ENCODE data around the gene SEMA4D. TPM values are rescaled to one million over a fixed set of nuclear protein-coding genes. Genes with fewer than 3 reads are reported as not detected.

The SEMA4D gene
- total and polyA plus RNA-seq, 12 donors = 2.3 to 51.0 (median 20.2) TPM

DNA sequence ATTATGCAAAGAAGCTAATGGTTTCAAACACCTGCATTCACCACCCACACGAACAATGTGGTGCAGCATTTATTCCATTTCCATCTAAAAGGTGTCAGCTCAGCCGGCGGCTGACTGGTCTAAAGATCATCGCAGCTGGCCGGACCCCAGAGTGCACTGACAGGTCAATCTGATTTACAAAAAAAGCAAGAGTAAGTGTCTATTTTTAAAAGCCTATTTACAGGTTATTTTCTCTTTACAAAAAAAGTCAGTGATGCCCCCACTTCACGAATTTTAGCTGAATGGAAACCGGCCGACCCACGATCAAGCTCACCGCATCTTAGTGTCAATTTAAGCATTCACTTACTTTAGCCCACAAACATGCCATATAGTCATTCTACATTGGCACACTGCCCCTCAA lies 58.3 kb downstream of the SEMA4D start:
- DNase-seq (no peak), ATAC-seq (no peak)
- TF ChIP-seq CTCF (IDR thresholded peaks at IDR 0.05) = no peak
- 93 to 95% methylated on average over 10 of the region's 10 CpGs for WGBS, 2 donors
- Histone ChIP-seq H3K9me3 (no peaks in the 10 kb centered on the region), H3K27ac (peak overlapping the region in 1 of 10 donors; percentile 52), H3K4me3 (no peak overlapping the region), H3K4me1 (peaks cover 0 to 85% (median 11%) of the 10 kb centered on the region in 9 donors), H3K36me3 (no peaks in the 10 kb centered on the region), H3K27me3 (no peaks in the 10 kb centered on the region)
- intact Hi-C loops (cut with DNase I) = no loop called here

DNA sequence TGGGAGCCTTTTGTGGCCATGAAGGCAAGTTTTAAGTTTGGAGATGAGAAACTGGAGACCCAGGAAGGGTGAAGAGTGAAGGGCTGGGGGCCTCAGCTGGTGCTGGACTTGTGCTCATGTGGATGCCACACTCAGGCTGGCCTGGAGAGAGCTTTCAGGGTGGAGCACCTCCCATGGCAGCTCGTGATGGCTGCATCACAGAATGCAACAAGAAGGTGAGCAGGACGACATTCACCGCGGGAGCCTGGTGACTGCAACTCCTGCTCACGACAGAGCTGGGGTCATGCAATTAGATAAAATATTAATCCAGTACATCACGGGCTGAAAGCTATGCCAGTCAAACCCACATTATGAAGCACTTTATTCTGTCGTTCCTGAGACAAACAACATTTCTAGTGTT lies 59.7 kb downstream of the SEMA4D start:
- peaks cover 0 to 71% (median 2%) of the 10 kb centered on the region in 9 donors for H3K4me1 ChIP-seq
- H3K36me3 ChIP-seq = no peaks in the 10 kb centered on the region
- no peak overlapping the region for H3K27ac ChIP-seq
- no peaks in the 10 kb centered on the region for H3K9me3 ChIP-seq
- 90 to 91% methylated on average over 7 of the region's 7 CpGs for WGBS, 2 donors
- intact Hi-C loops (cut with DNase I) = no loop called here
- DNase-seq = no peak
- H3K4me3 ChIP-seq = no peak overlapping the region
- no peaks in the 10 kb centered on the region for H3K27me3 ChIP-seq
- no peak for TF ChIP-seq CTCF (IDR thresholded peaks at IDR 0.05)
- ATAC-seq = no peak

DNA sequence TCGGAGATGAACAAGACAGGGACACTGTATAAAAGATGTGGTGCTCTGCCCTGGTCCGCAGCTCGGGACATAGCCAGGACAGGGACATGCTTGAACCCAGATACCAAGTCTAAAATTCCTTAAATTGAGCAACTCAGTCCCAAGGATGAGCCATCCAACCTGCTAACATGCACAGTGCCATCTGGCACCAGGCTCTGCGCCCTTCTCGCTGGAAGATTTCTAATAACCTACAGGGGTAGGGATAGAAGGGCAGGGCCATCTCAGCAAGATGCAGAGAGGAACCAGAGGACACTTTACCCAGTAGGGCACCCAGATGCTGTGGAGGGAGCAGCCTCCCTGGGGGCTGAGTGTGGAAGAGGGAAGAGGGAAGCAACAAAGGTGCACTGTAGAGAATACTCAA lies 60.1 kb downstream of the SEMA4D start:
- H3K4me3 ChIP-seq = no peak overlapping the region
- H3K27ac ChIP-seq = peak overlapping the region in 1 of 10 donors; percentile 20
- H3K4me1 ChIP-seq = peaks cover 0 to 67% (median 5%) of the 10 kb centered on the region in 9 donors
- intact Hi-C loops (cut with DNase I) = no loop called here
- no peak for ATAC-seq
- WGBS, 2 donors = 84 to 87% methylated on average over 5 of the region's 5 CpGs
- TF ChIP-seq CTCF (IDR thresholded peaks at IDR 0.05) = no peak
- H3K9me3 ChIP-seq = no peaks in the 10 kb centered on the region
- H3K27me3 ChIP-seq = no peaks in the 10 kb centered on the region
- H3K36me3 ChIP-seq = no peaks in the 10 kb centered on the region
- no peak for DNase-seq

DNA sequence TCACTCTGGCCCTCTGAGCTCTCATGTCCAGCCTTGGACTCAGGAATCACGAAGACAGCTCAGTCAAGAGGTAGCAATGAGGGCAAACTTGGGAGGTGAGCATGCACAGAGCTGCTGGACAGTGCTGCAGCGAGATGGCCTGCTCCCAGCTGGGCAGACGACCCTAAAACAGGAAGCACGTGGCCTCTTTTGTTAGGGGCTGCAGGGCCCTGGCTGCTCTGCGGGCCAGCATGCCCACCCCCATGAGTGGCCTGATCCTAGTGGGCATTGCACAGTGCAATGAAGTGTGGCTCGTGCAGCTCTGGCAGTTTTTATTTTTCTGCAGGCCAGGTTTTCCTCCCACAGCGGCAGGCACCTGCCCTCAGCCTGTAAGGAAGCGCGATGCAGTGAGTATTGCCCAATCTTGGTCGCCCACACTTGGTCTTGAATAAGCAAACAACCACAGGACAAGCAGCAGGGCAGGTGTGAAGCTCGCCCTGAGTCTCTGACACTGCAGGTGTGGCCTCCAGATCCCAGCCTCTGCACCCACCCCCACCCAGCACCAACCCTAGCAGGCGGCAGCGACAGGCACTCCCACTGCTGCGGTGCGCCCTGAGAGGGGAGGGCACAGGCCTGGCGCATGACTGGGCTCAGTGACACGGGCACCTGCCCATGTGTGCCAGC lies 60.8 kb downstream of the SEMA4D start:
- intact Hi-C loops (cut with DNase I) = no loop called here
- no peaks in the 10 kb centered on the region for H3K27me3 ChIP-seq
- DNase-seq (no peak), ATAC-seq (peak in 1 of 8 donors; percentile 17)
- no peaks in the 10 kb centered on the region for H3K9me3 ChIP-seq
- peak overlapping the region in 1 of 10 donors; percentile 20 for H3K27ac ChIP-seq
- no peak overlapping the region for H3K4me3 ChIP-seq
- H3K4me1 ChIP-seq = peaks cover 0 to 67% (median 7%) of the 10 kb centered on the region in 9 donors
- no peaks in the 10 kb centered on the region for H3K36me3 ChIP-seq
- TF ChIP-seq CTCF (IDR thresholded peaks at IDR 0.05) = no peak
- 81 to 88% methylated on average over 17 of the region's 17 CpGs for WGBS, 2 donors

Measured in heart right ventricle (tissue), 16 donors.